ENCODE data around the gene KCNQ2.
A peak's percentile ranks its signal among the peaks of the same experiment; 100 is the strongest.

DNA sequence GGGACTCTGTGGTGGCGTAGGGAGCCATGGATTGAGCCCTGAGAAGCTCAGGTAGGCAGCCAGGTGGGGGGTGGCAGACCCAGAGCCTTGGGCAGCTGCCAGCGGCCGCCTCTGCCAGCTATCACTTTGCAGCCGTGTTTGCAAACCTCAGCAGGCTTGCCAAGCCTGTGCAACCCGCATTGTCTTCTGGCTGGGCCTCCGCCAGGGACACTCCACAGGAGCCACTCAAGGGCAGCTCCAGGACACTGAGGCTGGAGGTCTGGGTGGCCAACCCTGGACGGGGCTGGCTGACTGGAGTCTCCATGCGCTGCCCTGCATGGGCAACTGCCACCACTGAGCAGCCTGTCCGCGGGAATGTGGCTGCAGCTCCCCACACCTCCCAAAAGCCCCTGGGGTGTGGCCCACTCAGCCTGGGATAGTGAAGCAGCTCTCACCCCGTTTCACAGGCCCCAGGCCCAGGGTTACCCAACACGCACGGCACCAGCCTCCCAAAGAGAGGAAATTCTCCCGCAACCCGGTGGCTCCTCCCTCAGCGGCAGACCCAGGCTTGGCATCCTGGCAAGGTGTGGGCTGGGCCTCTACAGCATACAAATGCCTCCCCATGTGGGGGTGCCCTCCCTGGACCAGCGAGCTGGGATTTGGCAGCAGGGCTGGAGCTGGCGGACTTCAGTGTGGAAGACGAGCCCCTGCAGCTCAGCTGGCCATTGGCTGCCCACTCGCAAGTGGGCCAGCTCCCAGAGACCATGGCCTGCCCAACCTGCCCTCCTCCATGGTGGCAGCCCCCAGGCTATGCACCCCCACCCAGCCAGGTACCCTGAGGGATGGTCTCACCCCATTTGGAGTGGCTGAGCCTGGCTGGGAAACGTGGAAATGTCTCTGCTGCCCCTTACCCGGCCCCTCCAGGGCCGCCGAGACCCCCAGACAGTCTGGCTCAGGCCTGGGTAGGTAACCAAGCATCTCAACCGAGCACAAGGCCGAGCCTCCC, 114.2 kb downstream of the KCNQ2 start:
- TF ChIP-seq POLR2AphosphoS5 (IDR thresholded peaks at IDR 0.05) (peak; percentile 49), POLR2A (IDR thresholded peaks at IDR 0.05) (no peak)

All from prostate gland (tissue), 1 donor.